OCI-M2 (cell line): Measurements from ENCODE around the gene BRD3OS.

Experiments
- DNase-seq: peaks from one replicate; lab custom pipeline; 2025; ENCODE audit not compliant: unreplicated experiment; lab: John Stamatoyannopoulos, UW

BRD3OS gene

DNA sequence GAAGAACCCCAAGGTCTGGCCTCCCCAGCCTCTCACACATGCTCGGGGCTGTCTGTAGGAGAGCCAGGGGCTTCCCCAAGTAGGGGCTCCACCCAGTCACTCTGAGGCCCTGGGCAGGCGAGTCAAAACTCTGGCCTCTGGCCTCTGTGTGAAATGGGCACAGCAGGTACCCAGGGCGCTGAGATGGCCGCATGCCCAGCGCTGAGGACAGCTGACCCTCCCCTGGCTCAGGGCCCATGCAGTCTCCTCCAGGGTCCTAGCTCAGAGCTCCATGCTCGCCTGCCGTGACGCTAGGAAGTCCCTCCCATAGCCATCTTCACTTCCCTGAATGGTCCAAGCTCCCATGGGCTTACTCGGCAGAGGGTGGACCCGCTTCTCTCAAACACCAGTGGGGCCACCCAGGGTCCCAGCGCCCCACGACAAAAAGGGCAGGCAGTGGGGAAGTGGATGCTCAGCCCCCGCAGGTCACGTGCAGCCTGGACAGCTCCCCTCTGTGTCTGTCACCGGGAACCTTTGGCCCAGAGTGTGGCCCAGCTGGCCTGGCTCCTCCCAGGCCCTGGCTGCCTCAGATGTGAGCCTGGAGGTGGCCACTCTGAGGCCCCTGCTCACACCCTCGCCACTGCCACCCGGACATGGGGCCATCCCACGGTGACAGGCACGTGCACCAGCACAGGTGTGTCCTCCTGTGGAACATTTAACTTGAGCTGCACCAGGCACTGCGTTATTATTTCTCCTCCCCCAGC, 21.0 kb upstream of the BRD3OS start:
- no peak for DNase-seq

DNA sequence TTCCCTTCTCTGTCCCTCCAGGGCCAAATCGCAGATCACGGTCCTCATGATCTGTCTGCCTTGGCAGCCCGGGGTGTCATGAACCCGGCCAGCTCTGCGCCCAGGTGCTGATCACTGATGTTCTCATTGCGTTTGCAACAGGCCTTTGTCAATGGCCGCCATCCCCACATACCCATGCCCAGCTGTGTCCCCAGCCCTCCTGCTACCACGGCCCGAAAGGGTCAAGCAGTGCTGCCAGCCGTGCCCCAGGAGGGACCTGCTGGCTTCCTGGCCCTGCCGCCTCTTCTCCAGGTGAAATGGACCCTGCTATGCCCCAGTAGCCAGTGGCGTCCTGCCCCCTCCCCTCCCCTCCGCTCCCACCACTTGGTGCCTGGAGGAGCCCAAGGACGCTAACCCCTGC, 20.4 kb upstream of the BRD3OS start:
- DNase-seq: no peak

DNA sequence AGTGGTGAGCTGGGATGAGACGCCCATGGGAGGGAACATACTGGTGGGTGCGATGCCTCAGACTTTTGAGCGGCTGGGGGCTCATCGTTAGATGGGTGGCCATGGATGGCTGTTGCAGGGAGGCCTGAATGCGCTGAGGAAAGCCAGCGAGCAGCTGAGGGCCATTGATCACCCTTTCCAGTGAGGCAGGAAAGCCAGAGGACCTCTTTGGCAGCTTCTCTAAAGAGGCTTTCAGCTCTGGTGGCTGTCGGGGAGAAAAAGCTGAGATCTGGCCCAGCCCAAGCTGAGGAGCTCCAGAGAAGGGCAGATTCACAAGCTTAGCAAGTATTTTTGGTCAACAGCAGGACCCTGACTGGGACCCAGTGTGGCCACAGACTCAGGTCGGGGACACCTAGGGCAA, 19.9 kb upstream of the BRD3OS start:
- no peak for DNase-seq

DNA sequence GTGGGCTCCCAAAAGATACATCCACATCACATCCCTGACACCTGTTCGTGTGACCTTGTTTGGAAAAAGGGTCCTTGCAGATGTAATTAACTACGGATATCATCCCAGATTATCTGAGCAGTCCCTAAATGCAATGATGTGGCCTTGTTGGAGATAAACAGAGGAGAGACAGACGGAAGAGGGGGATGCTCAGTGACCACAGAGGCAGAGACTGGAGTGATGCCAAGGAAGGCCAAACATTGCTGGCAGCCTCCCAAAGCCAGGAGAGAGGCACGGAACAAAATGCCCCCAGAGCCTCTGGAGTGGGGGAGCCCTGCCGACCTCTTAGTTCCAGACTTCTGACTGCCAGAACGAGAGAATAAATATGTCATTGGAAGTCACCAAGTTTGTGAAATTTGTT, 18.1 kb upstream of the BRD3OS start:
- DNase-seq: no peak

DNA sequence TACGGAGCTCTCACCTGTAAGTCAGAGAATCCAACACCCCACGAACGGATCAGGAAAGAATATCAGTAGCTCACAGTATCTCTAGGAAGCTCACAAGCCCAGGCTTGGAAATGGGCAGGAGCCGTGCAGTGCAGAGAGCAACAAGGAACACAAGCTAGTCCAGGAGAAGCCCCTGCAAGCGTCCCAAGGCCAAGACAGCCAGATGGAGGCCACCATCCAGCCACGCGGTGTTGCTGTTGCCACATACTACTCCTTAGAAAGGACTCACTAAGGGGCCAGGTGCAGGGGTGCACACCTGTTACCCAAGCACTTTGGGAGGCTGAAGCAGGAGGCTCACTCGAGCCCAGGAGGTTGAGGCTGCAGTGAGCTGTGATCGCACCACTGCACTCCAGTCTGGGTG, 17.7 kb upstream of the BRD3OS start:
- no peak for DNase-seq

DNA sequence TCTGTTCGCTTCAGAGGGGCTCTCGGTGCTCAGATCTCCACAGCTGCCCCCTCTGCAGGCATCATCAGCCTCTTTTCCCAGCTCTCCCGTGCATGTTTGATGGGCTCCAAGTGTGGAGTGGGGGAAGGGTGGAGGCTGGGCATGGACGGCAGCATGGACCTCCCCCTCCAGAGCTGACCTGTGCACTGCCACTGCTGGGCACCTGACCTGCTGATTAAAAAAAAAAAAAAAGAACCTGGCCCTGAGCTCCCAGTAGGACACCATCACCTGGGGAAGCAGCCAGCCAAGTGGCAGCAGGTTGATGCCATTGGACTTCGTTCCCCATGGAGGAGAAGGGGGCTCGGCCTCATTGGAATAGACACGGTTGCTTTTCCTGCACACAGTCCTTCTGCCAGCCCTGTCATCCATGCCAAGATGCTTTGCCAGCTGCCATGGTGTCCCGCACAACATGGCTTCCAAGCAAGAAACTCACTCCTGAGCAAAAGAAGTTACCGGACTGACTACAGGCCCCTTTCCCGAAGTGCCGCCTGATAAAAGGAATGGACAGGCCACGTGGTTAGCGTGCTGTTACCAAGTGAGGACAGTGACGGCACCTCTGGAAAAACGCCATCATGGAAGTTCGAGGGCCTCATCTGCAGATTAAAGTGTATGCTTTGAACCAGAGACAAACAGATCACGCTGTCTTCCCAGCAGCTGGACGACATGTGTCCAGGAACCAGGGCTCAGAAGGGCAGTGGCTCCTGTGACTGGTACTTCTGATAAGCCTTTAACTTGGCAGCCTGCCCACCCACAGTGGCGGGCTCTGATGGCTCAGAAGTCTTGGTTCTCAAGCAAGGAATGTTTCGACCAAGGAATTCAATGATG, 14.7 kb upstream of the BRD3OS start:
- no peak for DNase-seq

DNA sequence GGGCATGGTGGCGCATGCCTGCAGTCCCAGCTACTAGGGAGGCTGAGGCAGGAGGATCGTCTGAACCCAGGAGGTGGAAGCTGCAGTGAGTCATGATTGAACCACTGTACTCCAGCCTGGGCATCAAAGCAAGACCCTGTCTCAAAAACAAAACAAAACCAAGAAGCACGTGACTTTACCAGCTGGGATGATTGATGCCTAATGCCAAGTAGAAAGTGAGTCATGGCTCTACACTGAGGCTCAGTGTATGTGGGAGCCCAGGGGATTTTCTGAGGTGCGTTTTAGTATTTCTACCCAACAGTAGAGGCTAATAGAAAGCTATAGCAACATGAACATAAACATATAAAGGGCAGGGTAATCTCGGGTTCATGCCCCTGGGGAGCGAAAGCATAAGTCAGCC, 13.9 kb upstream of the BRD3OS start:
- no peak for DNase-seq

DNA sequence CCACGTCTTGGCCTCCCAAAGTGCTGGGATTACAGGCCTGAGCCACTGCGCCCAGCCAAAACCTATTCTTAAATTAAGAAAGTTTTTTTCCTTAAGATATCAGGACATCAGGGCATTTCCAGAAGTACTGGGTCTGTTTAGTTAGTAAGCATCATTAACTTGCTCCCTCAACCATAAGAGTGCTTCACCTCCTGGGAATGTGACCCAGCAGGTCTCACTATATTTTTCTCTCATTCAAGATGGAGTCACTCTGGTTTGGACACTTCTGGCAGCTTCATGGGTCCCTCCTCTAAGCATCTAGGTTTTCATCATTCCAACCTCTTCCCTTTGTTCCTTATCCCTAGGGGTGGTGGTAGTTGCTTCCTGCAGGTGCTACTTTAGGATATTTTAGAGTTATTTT, 10.3 kb upstream of the BRD3OS start:
- DNase-seq: no peak

DNA sequence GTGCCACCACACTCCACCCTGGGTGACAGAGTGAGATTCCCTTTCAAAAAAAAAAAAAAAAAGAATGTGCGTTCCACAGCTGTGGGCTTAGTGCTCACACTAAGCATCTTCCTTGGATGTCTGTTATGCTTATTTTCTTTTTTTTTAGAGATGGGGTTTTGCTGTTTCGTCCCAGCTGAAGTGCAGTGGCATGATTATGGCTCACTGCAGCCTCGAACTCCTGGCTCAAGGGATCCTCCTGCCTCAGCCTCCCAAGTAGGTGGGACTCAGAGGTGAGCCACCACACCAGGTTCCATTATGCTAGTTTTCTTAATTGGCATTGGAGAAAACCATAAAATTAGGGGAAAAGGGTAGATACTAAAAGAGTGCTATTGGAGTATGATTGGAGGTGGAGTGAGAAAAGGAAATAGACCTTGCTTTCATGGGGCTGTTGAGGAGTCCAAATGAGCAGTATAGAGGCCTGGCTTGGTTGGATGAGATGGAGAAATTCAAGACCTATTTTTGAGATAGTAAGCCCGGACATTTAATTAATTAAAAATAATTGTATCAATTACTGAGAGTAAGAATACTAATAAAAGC, 978 bp upstream of the BRD3OS start:
- DNase-seq: no peak

DNA sequence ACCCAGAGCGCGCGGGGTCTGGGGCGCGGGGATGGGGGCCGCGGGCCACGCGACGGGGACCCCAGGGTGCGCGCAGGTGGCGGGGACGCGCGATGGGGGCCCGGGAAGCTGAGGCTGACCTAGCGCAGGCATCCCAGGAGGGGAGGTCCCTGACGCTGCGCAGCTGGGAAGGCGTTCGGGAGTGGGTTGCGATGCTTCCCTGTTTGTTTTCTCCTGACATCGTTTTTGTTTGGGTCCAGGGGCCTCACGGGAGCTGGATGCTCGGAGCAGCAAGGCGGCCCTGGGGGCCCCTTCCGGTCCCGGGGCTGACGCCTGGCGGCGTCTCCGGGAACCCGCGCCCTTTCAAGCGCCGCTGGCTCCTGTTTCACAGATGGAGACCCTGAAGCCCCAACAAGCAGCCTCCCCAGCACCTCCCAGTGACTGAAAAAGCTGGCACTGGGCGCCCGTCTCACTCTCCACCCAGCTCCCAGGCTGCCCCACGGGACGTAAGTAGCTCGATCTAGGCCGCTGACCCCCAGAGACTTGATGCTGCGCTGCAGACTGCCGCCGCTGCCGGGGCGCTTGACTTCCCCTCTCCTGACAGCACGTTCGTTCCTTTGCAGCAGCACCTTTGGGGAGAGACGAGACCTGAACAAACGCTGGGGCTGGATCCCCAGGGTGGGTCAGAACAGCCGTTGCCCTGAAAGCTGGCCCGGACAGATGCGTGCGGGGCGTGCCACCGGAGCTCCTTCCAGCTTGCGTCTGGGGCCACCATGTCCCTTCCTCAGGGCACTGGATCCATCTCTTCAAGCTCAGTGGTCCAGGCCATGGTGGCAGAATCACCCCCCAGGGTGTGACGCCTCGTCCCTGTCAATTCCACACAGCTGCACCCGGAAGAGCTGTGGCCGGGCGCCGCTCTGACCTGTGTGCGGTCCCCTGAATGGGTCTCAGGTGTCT, 593 bp downstream of the BRD3OS start:
- no peak for DNase-seq

DNA sequence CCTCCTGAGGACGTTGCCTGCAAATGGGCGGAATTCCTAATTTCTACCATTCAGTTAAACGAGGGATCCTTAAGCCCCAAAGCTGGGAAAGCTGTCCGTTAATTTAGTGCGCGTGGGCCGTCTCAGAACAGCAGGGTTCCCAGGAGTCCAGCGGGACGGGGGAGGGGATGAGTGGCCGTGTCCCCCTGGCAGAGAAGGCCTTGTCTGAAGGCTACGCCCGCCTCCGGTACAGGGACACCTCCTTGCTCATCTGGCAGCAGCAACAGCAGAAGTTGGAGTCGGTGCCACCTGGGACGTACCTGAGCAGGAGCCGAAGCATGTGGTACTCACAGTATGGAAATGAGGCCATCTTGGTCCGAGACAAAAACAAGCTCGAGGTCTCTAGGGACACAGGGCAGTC, 1.3 kb downstream of the BRD3OS start:
- no peak for DNase-seq

DNA sequence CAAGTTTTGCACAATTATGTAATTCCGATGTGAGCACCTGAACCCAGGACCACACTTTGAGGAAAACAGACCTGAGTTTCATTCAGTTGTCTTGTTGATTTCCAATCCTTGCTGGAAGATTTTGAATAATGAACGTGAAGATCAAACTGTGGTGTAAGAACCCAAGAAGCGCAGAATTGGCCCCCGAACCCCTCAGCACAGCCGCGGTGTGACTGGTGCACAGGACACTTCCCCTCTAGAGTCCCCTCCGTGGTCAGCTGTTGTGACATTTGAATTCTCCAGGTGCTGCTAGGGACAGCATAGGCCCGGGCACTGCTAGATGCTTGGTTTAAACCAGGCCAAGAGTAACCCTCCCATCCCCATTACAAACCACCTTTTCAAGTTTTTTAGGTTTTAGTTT, 1.7 kb downstream of the BRD3OS start:
- no peak for DNase-seq

DNA sequence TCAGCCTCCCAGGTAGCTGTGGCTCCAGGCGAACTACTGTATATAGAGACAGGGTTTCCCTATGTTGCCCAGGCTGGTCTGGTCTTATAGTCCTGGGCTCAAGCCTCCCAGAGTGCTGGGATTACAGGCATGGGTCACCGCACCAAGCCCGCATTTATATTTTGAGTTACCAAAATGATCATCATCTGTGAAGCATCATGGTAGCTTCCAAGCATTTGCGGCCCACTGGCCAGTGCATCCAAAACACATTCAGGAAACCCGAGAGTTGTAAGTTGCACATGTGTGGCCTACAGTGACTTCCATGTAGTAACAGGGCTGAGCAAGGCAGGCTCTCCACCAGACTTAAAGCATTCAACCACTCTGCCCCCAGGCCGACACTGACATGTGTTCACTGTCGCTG, 2.3 kb downstream of the BRD3OS start:
- no peak for DNase-seq

DNA sequence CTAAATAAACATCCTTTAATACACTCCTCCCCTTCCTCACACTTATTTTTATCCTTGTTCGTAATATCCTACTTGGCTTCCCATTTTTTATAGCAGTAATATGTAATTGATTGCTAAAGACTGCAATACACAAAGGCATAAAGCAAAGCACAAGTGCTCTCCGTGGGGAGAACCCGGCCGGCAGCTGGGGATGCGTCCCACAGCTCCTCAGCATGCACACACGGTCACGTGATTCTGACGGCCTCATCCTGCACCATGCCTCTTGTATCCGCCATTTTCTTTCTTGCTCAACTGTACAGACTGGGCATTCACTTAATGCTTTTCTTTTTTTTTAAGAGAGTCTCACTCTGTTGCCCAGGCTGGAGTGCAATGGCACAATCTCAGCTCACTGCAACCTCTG, 2.8 kb downstream of the BRD3OS start:
- no peak for DNase-seq

DNA sequence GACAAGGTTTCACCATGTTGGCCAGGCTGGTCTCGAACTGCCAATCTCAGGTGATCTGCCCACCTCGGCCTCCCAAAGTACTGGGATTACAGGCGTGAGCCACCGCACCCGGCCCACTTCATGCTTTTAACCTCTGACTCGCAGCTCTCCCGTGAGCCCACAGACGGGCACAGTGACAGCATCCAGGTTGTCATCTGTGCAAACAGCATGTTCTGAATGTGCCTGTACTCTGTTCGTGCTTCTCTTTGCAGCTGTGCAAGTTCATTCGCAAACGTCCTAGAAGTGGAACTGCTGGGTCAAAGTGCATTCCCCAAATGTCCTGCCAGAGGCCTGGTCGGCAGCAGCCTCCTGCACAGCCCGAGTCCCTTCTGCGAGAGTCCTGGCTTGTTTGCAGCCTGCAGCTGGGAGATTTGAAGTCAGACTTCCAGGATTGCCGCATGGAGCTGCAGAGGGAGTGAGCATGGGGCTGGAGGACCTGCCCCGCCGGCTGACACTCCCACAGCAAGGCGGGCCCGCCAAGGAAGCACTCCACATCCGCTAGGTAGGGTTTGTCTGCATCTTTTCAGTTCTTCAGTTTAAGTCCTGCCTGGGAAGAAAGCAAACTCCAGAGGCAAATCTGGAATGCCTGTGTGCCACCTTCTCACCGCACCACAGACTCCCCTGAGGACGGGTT, 3.4 kb downstream of the BRD3OS start:
- DNase-seq: no peak

DNA sequence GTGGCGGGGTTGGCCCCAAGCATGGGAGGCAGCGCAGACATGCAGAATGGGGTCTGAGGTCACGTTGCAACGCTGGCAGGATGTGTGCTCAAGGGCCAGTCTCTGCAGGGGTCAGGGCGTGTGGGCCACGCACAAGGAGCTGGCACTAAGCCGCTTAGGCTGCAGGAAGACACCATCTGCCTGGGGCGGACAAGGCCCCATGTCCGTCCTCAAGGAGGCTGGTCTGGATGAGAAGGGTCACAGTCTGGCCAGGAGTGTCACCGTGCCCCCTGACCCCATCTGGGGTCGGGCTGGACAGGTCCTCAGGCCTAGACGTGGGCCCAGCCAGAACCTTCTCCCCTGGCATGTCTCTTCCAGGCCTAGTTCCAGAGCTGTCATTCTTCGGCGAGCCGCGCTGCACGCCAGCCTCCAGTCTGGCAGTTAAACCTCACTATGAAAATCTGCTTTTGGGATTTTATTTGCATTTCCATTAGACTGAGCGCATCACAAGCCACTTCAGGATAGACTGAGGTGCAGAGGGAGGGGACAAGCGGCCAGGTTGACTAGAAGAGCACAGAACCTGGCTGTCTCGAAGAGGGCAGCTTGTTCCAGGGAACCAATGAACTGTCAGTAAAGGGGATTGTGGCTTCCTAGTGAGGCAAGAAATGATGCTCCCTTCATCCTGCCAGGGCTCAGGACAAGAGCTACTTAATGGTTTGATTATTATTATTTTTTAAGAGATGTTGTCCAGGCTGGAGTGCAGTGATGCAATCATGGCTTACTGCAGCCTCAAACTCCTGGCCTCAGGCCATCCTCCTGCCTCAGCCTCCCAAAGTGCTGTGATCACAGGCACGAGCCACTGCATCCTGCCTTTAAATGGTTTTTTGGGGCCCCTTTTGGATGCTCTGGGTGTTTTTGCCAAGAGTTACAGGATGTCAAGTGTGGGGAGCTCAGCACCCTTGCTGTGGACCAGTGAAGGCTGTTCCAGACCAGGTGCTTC, 4.3 kb downstream of the BRD3OS start:
- DNase-seq: no peak

DNA sequence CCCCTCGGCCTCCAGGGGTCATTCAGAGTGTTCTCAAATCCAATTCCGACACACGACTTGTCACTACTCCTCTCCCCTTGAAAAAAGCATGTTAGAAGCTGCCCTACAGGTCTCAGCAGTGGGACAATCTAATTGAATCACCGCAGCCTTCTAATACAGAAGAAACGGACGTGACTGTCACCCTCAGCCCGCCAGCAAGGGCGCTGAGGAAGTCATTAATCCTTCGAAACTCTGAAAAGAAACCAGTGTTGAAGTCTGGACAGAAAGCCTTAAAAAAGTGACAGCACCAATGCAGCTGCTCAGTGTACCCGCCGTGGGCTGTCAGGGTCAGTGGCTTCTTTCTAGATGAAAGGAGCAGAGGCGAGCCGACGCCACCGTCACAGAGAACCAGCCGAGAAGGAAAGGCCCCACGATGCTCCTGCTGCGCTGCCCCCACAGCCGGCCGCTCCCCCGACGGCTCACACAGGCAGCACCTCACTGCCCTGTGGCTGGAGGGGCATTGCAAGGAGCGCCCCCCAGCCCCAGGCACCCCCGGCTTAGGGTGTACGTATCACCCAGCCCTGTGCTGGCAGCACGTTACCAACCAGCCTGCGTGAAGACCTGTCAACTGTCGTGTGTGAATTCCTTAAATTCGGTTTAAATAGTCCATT, 5.7 kb downstream of the BRD3OS start:
- no peak for DNase-seq

DNA sequence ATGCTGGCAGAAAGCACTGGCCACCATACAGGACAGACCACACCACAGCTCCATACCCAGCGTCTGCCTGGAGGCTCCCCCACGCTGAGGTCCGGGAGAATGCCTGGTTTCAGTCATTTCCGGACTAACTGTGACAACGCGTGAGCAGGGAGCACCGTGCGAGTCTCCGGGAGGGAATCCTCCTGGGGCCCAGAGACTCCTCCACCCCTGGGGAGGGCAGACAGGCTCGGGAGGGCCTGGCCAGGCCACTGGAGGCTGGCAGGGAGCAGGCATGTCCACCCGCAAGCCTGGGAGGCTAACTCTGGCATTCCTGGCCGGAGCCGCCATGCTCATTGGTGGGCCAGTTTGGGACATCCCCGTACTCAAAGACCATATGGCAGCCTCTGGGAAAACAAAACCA, 6.5 kb downstream of the BRD3OS start:
- DNase-seq: no peak
